HepG2 (cell line): ENCODE results near the gene MRNIP. TPM values are rescaled to one million over a fixed set of nuclear protein-coding genes. Genes with fewer than 3 reads are reported as not detected.

Experiments
- AKAP8 ChIP-seq: sonication (generic); formaldehyde crosslinking; IDR thresholded peaks from 2 replicates; pipeline ENCODE4 v1.5.1; 2020; ENCODE audit warnings: mild to moderate bottlenecking, missing genetic modification reagents
- ATF1 ChIP-seq: IDR thresholded peaks from 2 replicates; pipeline ENCODE4 v1.6.1; 2016; ENCODE audit warnings: mild to moderate bottlenecking, control low read depth
- ELF4 ChIP-seq: sonication (generic); formaldehyde crosslinking; IDR thresholded peaks from 2 replicates; pipeline ENCODE4 v1.5.0; 2020; ENCODE audit warnings: missing genetic modification reagents, mild to moderate bottlenecking, moderate library complexity, borderline replicate concordance
- EP300 ChIP-seq, 3 experiments: sonication (generic) in 1 of 3; formaldehyde crosslinking in 1 of 3; IDR thresholded peaks; 2 replicates each; pipeline versions ENCODE4 v1.5.1 to v1.6.1; 2011 to 2020; ENCODE audit warnings: low read depth in 2 of 3, low read length in 2 of 3, borderline replicate concordance in 1 of 3, improper control_type of control experiment in 1 of 3, mild to moderate bottlenecking in 1 of 3, missing genetic modification reagents in 1 of 3, moderate library complexity in 1 of 3
- FOXO4 ChIP-seq: sonication (generic); formaldehyde crosslinking; conservative IDR thresholded peaks from 2 replicates; pipeline ENCODE4 v1.8.1; 2023; ENCODE audit warnings: missing genetic modification reagents
- GABPA ChIP-seq, 2 experiments: IDR thresholded peaks; 2 replicates each; pipeline ENCODE4 v1.6.1; 2011 to 2016; ENCODE audit warnings: low read depth in 2 of 2, low read length in 1 of 2, missing biosample characterization in 1 of 2, missing genetic modification characterization in 1 of 2
- ISX ChIP-seq: sonication (generic); formaldehyde crosslinking; conservative IDR thresholded peaks from 2 replicates; pipeline ENCODE4 v1.5.0; 2020; ENCODE audit warnings: missing genetic modification reagents
- KDM6A ChIP-seq: IDR thresholded peaks from 2 replicates; pipeline ENCODE4 v1.6.1; 2016; ENCODE audit warnings: low read depth
- NR3C1 ChIP-seq: sonication (generic); formaldehyde crosslinking; IDR thresholded peaks from 2 replicates; pipeline ENCODE4 v1.4.0; 2020; ENCODE audit warnings: missing genetic modification reagents
- RAD21 ChIP-seq: fragments of 450-650 bp; formaldehyde crosslinking; IDR thresholded peaks from 2 replicates; pipeline ENCODE4 v1.5.0; 2020; ENCODE audit warnings: mild to moderate bottlenecking
- SMAD9 ChIP-seq: sonication (generic); formaldehyde crosslinking; IDR thresholded peaks from 2 replicates; pipeline ENCODE4 v1.5.1; 2020; ENCODE audit warnings: mild to moderate bottlenecking, missing genetic modification reagents
- SNAI1 ChIP-seq: sonication (generic); formaldehyde crosslinking; IDR thresholded peaks from 2 replicates; pipeline ENCODE4 v1.5.0; 2020; ENCODE audit warnings: mild to moderate bottlenecking, missing genetic modification reagents, borderline replicate concordance
- SOX5 ChIP-seq: IDR thresholded peaks from 2 replicates; pipeline ENCODE4 v1.6.1; 2016; ENCODE audit warnings: borderline replicate concordance
- TRIM24 ChIP-seq: sonication (generic); formaldehyde crosslinking; IDR thresholded peaks from 2 replicates; pipeline ENCODE4 v1.8.0; 2022; ENCODE audit warnings: mild to moderate bottlenecking, missing genetic modification reagents
- ZBTB3 ChIP-seq: sonication (generic); formaldehyde crosslinking; IDR thresholded peaks from 2 replicates; pipeline ENCODE4 v1.4.0; 2020; ENCODE audit warnings: low read depth, mild to moderate bottlenecking, moderate library complexity, missing genetic modification reagents, borderline replicate concordance
- ZNF17 ChIP-seq: sonication (generic); formaldehyde crosslinking; IDR thresholded peaks from 2 replicates; pipeline ENCODE4 v1.5.0; 2020; ENCODE audit warnings: mild to moderate bottlenecking, missing genetic modification reagents
- ZNF205 ChIP-seq: IDR thresholded peaks from 2 replicates; pipeline ENCODE4 v1.6.1; 2018; ENCODE audit warnings: missing biosample characterization, missing genetic modification reagents
- ZNF275 ChIP-seq: sonication (generic); formaldehyde crosslinking; IDR thresholded peaks from 2 replicates; pipeline ENCODE4 v1.8.0; 2022; ENCODE audit warnings: missing genetic modification reagents, mild to moderate bottlenecking, inconsistent platforms, borderline replicate concordance
- ZNF280B ChIP-seq: sonication (generic); formaldehyde crosslinking; IDR thresholded peaks from 2 replicates; pipeline ENCODE4 v1.5.0; 2020; ENCODE audit warnings: missing genetic modification reagents, mild to moderate bottlenecking, borderline replicate concordance
- ZNF570 ChIP-seq: sonication (generic); formaldehyde crosslinking; IDR thresholded peaks from 2 replicates; pipeline ENCODE4 v1.4.0; 2020; ENCODE audit warnings: mild to moderate bottlenecking, missing genetic modification reagents, borderline replicate concordance
- ZNF709 ChIP-seq: sonication (generic); formaldehyde crosslinking; IDR thresholded peaks from 2 replicates; pipeline ENCODE4 v1.5.0; 2020; ENCODE audit warnings: mild to moderate bottlenecking, missing genetic modification reagents
- ZNF749 ChIP-seq: sonication (generic); formaldehyde crosslinking; IDR thresholded peaks from 2 replicates; pipeline ENCODE4 v1.8.0; 2022; ENCODE audit warnings: mild to moderate bottlenecking, missing genetic modification reagents, moderate library complexity, borderline replicate concordance
- ZNF768 ChIP-seq: sonication (generic); formaldehyde crosslinking; IDR thresholded peaks from 2 replicates; pipeline ENCODE4 v1.4.0; 2020; ENCODE audit warnings: missing genetic modification reagents
- ZNF891 ChIP-seq: sonication (generic); formaldehyde crosslinking; IDR thresholded peaks from 2 replicates; pipeline ENCODE4 v1.5.0; 2020; ENCODE audit warnings: mild to moderate bottlenecking, missing genetic modification reagents
- ZSCAN30 ChIP-seq: sonication (generic); formaldehyde crosslinking; IDR thresholded peaks from 2 replicates; pipeline ENCODE4 v1.5.0; 2020; ENCODE audit warnings: mild to moderate bottlenecking, missing genetic modification reagents
- polyA plus RNA-seq, 8 experiments: library from polyadenylated mRNA; depleted of rRNA in 3 of 8; stranded (reverse) in 7 of 8; unstranded in 1 of 8; fragments of >200 nt; fragmentation: Illumina TruSeq in 4 of 8; extraction: Trizol in 4 of 8; gene quantifications; 2 replicates each; pipeline versions ENCODE4 v1.2.1 to v1.2.3, GENCODE V29; 2011 to 2016; ENCODE audit warnings: low read depth in 4 of 8, missing spikeins in 1 of 8, mixed read lengths in 1 of 8; ENCODE audit not compliant: insufficient read depth in 1 of 8
- total RNA-seq, 5 experiments: library from RNA; depleted of rRNA; stranded (reverse); fragments of >200 nt; fragmentation: Illumina TruSeq; extraction: Trizol; gene quantifications; 2 replicates each; pipeline ENCODE4 v1.2.3, GENCODE V29; 2016; ENCODE audit warnings: low read depth in 1 of 5
- TF ChIP-seq, protein P1 (sequence below): IDR thresholded peaks from 2 replicates; pipeline ENCODE4 v1.6.1; 2016; ENCODE audit warnings: low read depth, borderline replicate concordance

Gene MRNIP
- total and polyA plus RNA-seq, 2 of the 13 experiments (the other 11 are each of a cell fraction or from before 2014, with no cell fraction given): 15.5 to 34.1 TPM

DNA sequence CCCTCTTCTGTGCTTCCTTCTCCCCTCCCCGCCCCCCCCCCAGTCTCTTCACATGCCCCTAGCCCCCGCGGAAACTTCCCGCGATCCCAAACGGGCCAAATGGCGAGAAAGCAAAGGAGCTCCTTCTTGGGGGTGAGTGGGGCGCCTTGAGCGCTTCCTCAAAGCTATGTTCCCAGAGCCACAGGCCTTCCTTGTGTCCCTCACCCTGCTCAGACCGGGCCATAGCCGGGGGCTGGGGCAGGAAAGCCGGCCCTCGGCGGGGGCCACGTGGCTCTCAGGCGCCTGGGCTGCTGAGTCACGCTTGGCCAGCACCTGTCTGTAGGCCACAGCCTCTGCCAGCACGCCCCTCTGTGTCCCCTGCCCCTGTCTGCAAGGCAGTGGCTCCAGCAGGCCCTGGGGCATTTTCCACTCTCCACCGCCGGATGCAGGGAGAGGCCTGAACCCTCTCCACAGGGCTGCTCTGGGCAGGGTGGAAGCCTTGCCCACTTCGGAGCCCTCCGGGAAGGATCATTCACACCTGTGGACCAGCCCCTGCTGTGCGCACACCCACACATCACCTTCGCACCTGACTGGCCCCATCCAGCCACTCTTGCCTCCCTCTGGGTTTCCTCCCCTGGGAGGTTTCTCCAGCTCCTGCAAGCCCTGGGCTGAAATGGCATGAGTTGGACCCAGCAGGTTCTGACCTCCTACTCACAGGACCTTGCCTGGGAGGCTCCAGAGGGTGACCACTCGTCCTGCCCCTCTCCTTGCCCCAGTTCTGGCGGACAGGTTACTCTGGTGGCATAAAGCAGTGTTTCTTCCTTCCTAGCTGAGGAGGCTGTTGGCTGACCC, 39.1 kb downstream of the MRNIP start (continued):
- no peak for TF ChIP-seq FOXO4 (CRISPR knock-in tag)
- peak; percentile 49 for TF ChIP-seq RAD21 (CRISPR knock-in tag)
- TF ChIP-seq SOX5 (CRISPR knock-in tag): peak; percentile 29; the same call in 1 of the 2 replicates
- TF ChIP-seq ZBTB3: no peak
- TF ChIP-seq TRIM24 (CRISPR knock-in tag): no peak
- no peak; the same call in 1 of the 2 replicates for TF ChIP-seq SNAI1
- no peak for TF ChIP-seq ZNF768 (CRISPR knock-in tag)
- no peak for TF ChIP-seq ZNF275 (CRISPR knock-in tag)
- TF ChIP-seq GABPA (IDR thresholded peaks at IDR 0.05; ENCODE audit: low read depth, low read length): no peak
- no peak for TF ChIP-seq GABPA (CRISPR knock-in tag; IDR thresholded peaks at IDR 0.05; ENCODE audit: low read depth)
- TF ChIP-seq ZNF709 (CRISPR knock-in tag): no peak
- 0 out of 2 replicates have a peak, but pooled peaks have one; percentile 19 for TF ChIP-seq ZNF891 (CRISPR knock-in tag)
- no peak for TF ChIP-seq ELF4 (CRISPR knock-in tag)
- no peak; the same call in 1 of the 2 replicates for TF ChIP-seq ZNF280B (CRISPR knock-in tag)
- TF ChIP-seq EP300 (IDR thresholded peaks at IDR 0.05; ENCODE audit: low read depth in 2 of 2, low read length in 2 of 2): no peak
- peak; percentile 61; the same call in 1 of the 2 replicates for TF ChIP-seq EP300 (CRISPR knock-in tag; IDR thresholded peaks at IDR 0.05; ENCODE audit: borderline replicate concordance)
- TF ChIP-seq NR3C1 (CRISPR knock-in tag): no peak
- no peak for TF ChIP-seq ISX (CRISPR knock-in tag)
- TF ChIP-seq ZSCAN30 (CRISPR knock-in tag): 0 out of 2 replicates have a peak, but pooled peaks have one; percentile 34
- peak; percentile 75 for TF ChIP-seq ZNF205 (CRISPR knock-in tag)
- TF ChIP-seq ZNF570: peak; percentile 18; the same call in 1 of the 2 replicates
- TF ChIP-seq ZNF749 (CRISPR knock-in tag): no peak
- TF ChIP-seq KDM6A (CRISPR knock-in tag): no peak
- no peak for TF ChIP-seq SMAD9
- TF ChIP-seq AKAP8 (CRISPR knock-in tag): peak; percentile 61; the same call in 1 of the 2 replicates
- no peak for TF ChIP-seq ZNF17
- TF ChIP-seq ATF1 (CRISPR knock-in tag): no peak
- TF ChIP-seq, protein P1, sequence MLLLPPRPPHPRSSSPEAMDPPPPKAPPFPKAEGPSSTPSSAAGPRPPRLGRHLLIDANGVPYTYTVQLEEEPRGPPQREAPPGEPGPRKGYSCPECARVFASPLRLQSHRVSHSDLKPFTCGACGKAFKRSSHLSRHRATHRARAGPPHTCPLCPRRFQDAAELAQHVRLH (CRISPR knock-in tag): no peak; the same call in 1 of the 2 replicates
